GM23338 (cell line): ENCODE measurements around the gene RYR3.

ENCODE experiments used
- EZH2phosphoT487 ChIP-seq: fragments of 200-600 bp; sonication (generic); IDR thresholded peaks from one replicate; pipeline ENCODE4 v1.8.1; 2018; ENCODE audit warnings: antibody characterized with exemption; ENCODE audit not compliant: unreplicated experiment
- TF ChIP-seq, protein P1 (sequence below), 2 experiments: fragments of 200-600 bp in 1 of 2; sonication (generic) in 1 of 2; conservative IDR thresholded peaks; 2 replicates each; pipeline versions ENCODE4 v1.5.1 to v1.6.1; 2016 to 2017; ENCODE audit warnings: antibody characterized with exemption in 2 of 2, low read depth in 2 of 2, mild to moderate bottlenecking in 2 of 2, moderate library complexity in 1 of 2

DNA sequence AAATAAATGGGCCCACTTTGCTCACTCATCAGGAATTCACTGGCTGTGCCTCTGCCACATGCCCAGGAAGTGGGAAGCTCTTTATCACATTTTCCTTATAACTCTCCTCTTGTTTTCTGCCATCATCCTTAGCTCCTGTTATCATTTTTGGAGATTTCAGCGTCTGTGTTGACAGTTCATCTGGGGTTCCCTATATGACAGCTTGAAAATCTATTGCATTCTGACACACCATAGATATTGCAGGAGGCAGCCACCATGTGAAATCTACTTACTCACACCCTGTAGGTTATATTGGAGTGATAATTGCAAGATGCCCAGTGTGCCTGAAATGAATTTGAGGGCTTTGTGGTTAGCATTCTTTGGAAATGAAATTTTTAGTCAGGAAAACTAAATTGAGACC lies 132.9 kb downstream of the RYR3 start:
- TF ChIP-seq, protein P1, sequence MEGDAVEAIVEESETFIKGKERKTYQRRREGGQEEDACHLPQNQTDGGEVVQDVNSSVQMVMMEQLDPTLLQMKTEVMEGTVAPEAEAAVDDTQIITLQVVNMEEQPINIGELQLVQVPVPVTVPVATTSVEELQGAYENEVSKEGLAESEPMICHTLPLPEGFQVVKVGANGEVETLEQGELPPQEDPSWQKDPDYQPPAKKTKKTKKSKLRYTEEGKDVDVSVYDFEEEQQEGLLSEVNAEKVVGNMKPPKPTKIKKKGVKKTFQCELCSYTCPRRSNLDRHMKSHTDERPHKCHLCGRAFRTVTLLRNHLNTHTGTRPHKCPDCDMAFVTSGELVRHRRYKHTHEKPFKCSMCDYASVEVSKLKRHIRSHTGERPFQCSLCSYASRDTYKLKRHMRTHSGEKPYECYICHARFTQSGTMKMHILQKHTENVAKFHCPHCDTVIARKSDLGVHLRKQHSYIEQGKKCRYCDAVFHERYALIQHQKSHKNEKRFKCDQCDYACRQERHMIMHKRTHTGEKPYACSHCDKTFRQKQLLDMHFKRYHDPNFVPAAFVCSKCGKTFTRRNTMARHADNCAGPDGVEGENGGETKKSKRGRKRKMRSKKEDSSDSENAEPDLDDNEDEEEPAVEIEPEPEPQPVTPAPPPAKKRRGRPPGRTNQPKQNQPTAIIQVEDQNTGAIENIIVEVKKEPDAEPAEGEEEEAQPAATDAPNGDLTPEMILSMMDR (conservative IDR thresholded peaks at IDR 0.05; ENCODE audit: low read depth in 2 of 2), result no peak
- no peak for TF ChIP-seq EZH2phosphoT487
